Measurements from ENCODE around the gene CCM2L.

The CCM2L gene

DNA sequence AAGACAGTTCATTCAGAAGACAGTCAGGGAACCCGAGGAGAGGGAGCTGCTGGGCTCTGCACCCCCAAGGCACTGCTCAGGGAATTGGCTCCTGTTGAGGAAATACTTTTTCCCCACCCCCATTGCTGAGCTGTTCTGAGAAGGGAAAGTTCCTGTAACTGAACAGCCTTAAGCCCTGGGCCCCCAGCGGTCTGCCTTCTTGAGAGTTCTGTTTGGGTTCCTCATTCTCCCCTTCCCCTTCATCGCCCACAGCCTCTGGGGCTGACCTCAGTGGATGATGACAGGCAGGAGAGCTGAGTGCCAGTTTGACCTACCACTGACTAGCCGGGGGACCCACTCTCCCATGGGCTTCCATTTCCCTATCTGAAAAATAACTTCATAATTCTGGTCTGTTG lies 52.5 kb downstream of the CCM2L start:
- DNase-seq = no peak

- no peak for DNase-seq
Observed at GRCh38 chr20:32063695-32064094, 53.5 kb downstream of the CCM2L start.

DNA sequence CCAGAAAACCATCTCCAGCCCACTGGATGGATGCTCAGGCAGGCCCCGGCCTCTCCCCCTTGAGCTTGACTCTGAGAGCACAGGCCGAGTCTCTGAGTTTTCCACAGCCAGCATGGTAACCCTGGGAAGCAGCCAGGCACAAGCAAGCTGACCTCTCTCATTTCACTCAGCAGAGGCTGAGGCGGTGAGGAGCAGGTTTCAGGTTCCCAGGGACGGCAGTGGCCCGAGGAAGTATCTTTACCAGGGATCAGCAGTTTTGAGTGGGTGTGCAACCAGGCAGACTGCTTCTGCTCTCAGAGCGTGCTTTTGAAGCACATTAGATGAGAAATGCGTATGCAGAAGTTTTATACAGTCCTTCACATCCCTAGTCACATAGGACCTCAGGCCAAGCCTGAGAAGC lies 54.4 kb downstream of the CCM2L start:
- DNase-seq = no peak

- no peak for DNase-seq
Observed at GRCh38 chr20:32067234-32067821, 57.1 kb downstream of the CCM2L start.

- DNase-seq = no peak
Observed at GRCh38 chr20:32068174-32068573, 57.9 kb downstream of the CCM2L start.

GRCh38 chr20:32069711-32070110 lies 59.5 kb downstream of the CCM2L start:
- DNase-seq = no peak

- DNase-seq = no peak
Observed at GRCh38 chr20:32070282-32070681, 60.0 kb downstream of the CCM2L start.

GRCh38 chr20:32070690-32071213 lies 60.5 kb downstream of the CCM2L start:
- no peak for DNase-seq

DNA sequence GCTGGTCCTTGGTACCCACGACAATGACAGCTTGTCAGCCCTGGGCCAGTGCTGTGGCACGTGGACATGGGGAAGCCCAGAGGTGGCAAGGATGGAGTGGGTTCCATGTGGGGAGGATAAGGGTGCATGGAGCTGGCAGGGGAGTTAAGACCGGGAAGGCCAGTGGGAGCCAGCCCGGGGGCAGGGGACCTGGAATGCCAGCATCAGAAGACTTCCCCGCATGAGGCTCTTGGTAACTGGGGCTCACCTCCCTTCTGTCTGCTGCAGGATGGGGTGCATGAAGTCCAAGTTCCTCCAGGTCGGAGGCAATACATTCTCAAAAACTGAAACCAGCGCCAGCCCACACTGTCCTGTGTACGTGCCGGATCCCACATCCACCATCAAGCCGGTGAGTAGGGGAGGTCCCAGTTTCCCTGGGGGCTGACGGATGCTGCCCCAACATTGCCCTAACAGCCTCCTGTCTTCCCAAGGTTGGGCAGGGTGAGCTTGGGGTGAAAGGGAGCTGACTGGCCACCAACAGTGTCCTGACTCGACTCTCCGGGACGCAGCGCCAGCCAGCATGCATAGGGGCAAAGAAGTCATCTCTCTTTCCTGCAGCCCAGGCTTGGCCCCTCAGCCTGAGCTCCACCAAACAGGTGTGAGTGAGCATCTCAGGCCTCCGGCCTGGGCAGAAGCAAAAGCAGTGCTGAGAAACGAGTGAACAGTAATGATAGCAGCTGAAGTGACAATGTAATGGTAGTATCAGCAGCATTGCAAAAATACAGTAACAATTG lies 61.3 kb downstream of the CCM2L start:
- no peak for DNase-seq

DNA sequence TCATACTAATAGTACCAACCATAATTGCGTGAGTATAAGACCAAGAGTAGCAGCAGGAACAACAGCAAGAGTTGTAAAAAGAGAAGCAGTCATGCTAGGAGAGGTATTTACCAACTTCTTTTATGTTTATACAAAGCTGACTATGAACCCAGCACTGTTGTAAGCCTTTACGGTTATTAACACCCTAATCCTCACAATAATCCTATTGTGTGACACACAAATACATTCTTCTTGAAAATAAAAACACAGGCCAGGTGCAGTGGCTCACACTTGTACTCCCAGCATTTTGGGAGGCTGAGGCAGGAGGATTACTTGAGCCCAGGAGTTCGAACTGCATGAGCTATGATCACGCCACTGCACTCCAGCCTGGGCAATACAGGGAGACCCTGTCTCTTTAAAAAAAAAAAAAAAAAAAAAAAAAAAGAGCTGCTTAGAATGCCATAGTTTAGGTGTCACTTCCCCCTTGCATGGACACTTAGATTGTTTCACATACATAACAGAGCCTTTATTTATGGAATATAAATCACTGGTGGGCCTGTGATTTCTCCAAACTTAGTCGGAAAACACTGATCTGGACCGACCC lies 62.0 kb downstream of the CCM2L start:
- no peak for DNase-seq

DNA sequence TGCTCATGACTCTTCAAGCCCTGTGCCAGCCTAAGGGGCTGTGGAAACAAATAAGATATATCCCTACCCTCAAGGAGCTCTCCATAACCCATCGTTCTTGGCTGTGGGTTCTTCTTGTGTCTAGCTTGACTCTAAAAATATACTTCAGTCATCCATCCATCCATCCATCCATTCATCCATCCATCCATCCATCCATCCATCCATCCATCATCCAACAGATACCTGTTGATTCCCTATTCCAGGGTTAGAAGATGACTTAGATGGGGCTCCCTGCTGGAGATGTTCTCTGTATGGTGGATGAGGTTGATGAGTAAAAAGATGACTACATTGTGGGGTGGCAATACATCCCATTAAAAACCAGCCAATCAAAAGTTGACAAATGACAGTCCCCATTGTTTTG lies 65.3 kb downstream of the CCM2L start:
- DNase-seq = no peak

DNA sequence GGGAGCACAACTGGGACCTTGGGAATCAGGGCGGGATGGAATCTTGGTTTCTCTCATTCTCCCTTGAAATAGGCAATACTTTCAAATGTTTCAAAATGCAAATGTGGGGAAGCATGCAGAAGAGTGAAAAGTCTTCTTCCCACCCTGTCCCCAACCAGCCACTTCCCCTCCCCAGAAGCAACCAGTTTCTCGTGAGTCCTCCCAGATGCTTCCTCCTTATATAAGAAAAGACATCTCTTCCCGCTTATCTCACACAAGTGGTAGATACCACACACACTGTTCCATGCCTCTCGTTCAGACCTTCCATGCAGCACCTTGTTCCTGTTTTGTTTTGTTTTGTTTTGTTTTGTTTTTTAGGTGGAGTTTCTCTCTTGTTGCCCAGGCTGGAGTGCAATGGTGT lies 67.0 kb downstream of the CCM2L start:
- DNase-seq = no peak

DNA sequence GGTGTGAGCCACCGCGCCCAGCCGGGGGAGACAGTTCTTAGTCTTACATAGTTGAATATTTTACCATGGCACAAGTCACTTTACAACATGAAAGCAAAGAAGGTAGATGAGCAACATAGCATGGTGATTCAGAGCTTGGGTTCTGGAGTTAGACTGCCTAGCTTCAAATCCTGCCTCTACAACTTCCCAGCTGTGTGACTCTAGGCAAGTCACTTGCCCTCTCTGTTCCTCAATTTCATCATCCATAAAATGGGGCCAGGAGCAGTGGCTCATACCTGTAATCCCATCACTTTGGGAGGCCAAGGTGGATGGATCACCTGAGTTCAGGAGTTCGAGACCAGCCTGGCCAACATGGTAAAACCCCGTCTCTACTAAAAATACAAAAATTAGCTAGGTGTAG lies 68.1 kb downstream of the CCM2L start:
- no peak for DNase-seq

- no peak for DNase-seq
Observed at GRCh38 chr20:32078791-32079190, 68.6 kb downstream of the CCM2L start.

- no peak for DNase-seq
Observed at GRCh38 chr20:32079655-32080109, 69.4 kb downstream of the CCM2L start.

GRCh38 chr20:32080783-32081182 lies 70.5 kb downstream of the CCM2L start:
- no peak for DNase-seq
